ENCODE data around the gene LRRC71. TPM values are rescaled to one million over a fixed set of nuclear protein-coding genes. Genes with fewer than 3 reads are reported as not detected.

LRRC71 gene
- total RNA-seq = not detected

- ChIA-PET POLR2A (no interaction called here), CTCF (interaction anchor here (0.6 to 3.6 kb wide), 4 partner anchors 8 to 81 kb away, joined by 3 to 11 read pairs (median 4); no protein-coding TSS in a partner anchor)
Measured at GRCh38 chr1:156920233-156921052, at the start of gene LRRC71. Gene LRRC71, plus strand, starts transcription at chr1:156920632. Its CDS starts 172 bp downstream, at chr1:156920804.

GRCh38 chr1:156873659-156874058, 46.8 kb upstream of the LRRC71 start:
- CTCF ChIA-PET = interaction anchor here (0.9 to 1.5 kb wide), 3 partner anchors 14 to 35 kb away, joined by 3 to 6 read pairs (median 5); partner anchors contain the start of genes INSRR and NTRK1

GRCh38 chr1:156874142-156874541, 46.3 kb upstream of the LRRC71 start:
- POLR2A ChIA-PET = no interaction called here

More at GRCh38 chr1:156873659-156874058, 46.8 kb upstream of the LRRC71 start:
- POLR2A ChIA-PET = no interaction called here

GRCh38 chr1:156874572-156875340, 45.7 kb upstream of the LRRC71 start:
- POLR2A ChIA-PET = no interaction called here

More at GRCh38 chr1:156874142-156874541, 46.3 kb upstream of the LRRC71 start:
- CTCF ChIA-PET = interaction anchor here (1.5 kb wide), 1 partner anchor 35 kb away, joined by 5 read pairs; no protein-coding TSS in a partner anchor

GRCh38 chr1:156875341-156875615, 45.2 kb upstream of the LRRC71 start:
- POLR2A ChIA-PET = no interaction called here
- CTCF ChIA-PET = interaction anchor here (1.5 kb wide), 1 partner anchor 36 kb away, joined by 5 read pairs; no protein-coding TSS in a partner anchor

More at GRCh38 chr1:156874572-156875340, 45.7 kb upstream of the LRRC71 start:
- CTCF ChIA-PET = interaction anchor here (1.5 kb wide), 1 partner anchor 36 kb away, joined by 5 read pairs; no protein-coding TSS in a partner anchor

GRCh38 chr1:156876281-156876680, 44.2 kb upstream of the LRRC71 start:
- ChIA-PET POLR2A (no interaction called here), CTCF (no interaction called here)

GRCh38 chr1:156877433-156878170, 42.8 kb upstream of the LRRC71 start:
- CTCF ChIA-PET = no interaction called here
- POLR2A ChIA-PET = interaction anchor here (0.6 kb wide), 1 partner anchor 102 kb away, joined by 3 read pairs; no protein-coding TSS in a partner anchor

- POLR2A ChIA-PET = no interaction called here
Measured at GRCh38 chr1:156879876-156880275, 40.6 kb upstream of the LRRC71 start.

GRCh38 chr1:156880473-156880872, 40.0 kb upstream of the LRRC71 start:
- ChIA-PET POLR2A (no interaction called here), CTCF (interaction anchor here (0.7 to 2.1 kb wide), 4 partner anchors 9 to 12 kb away, joined by 3 to 8 read pairs (median 4); no protein-coding TSS in a partner anchor)

More at GRCh38 chr1:156879876-156880275, 40.6 kb upstream of the LRRC71 start:
- CTCF ChIA-PET = interaction anchor here (0.7 to 2.1 kb wide), 3 partner anchors 9 to 13 kb away, joined by 3 to 8 read pairs (median 3); no protein-coding TSS in a partner anchor

- POLR2A ChIA-PET = no interaction called here
- CTCF ChIA-PET = interaction anchor here (1.2 to 2.1 kb wide), 3 partner anchors 9 to 42 kb away, joined by 3 to 8 read pairs (median 6); no protein-coding TSS in a partner anchor
Measured at GRCh38 chr1:156881101-156881500, 39.3 kb upstream of the LRRC71 start.

- ChIA-PET POLR2A (no interaction called here), CTCF (interaction anchor here (1.2 to 2.1 kb wide), 3 partner anchors 8 to 43 kb away, joined by 3 to 8 read pairs (median 6); no protein-coding TSS in a partner anchor)
Measured at GRCh38 chr1:156881663-156882062, 38.8 kb upstream of the LRRC71 start.

GRCh38 chr1:156882543-156882942, 37.9 kb upstream of the LRRC71 start:
- POLR2A ChIA-PET = no interaction called here
- CTCF ChIA-PET = no interaction called here

GRCh38 chr1:156883919-156884318, 36.5 kb upstream of the LRRC71 start:
- ChIA-PET POLR2A (no interaction called here), CTCF (interaction anchor here (1.0 kb wide), 1 partner anchor 24 kb away, joined by 3 read pairs; the partner anchor contains the start of gene NTRK1)

- ChIA-PET POLR2A (no interaction called here), CTCF (no interaction called here)
Measured at GRCh38 chr1:156884560-156885184, 35.8 kb upstream of the LRRC71 start.

GRCh38 chr1:156885314-156885713, 35.1 kb upstream of the LRRC71 start:
- ChIA-PET POLR2A (no interaction called here), CTCF (no interaction called here)

- CTCF ChIA-PET = no interaction called here
Measured at GRCh38 chr1:156885880-156886355, 34.5 kb upstream of the LRRC71 start.

GRCh38 chr1:156886583-156887281, 33.7 kb upstream of the LRRC71 start:
- ChIA-PET POLR2A (no interaction called here), CTCF (interaction anchor here (2.2 kb wide), 1 partner anchor 160 kb away, joined by 6 read pairs; no protein-coding TSS in a partner anchor)

More at GRCh38 chr1:156885880-156886355, 34.5 kb upstream of the LRRC71 start:
- POLR2A ChIA-PET = no interaction called here

GRCh38 chr1:156887317-156887716, 33.1 kb upstream of the LRRC71 start:
- POLR2A ChIA-PET = no interaction called here
- CTCF ChIA-PET = interaction anchor here (1.1 to 3.6 kb wide), 3 partner anchors 27 to 197 kb away, joined by 4 to 26 read pairs (median 6); partner anchors contain the start of gene NTRK1
